Stimulated activated CD4-positive, alpha-beta T cell treated with anti-CD3 and anti-CD28 coated beads, Interleukin-12 subunit alpha, Interleukin-12 subunit beta, amount 100 ng/mL, for 48 hours (primary cell): ENCODE measurements around the gene CHRNB1.
"Not testable (repeated sequence)": the region's sequence is repeated elsewhere in the genome, so short reads cannot be mapped to it uniquely, and the experiment has no call there.

Experiments
- DNase-seq, 3 donors: peaks; one replicate each; pipeline ENCODE4 v3.0.0-alpha.2; 2020; ENCODE audit warnings: low read depth in 2 of 3, low spot score in 1 of 3

The CHRNB1 gene

GRCh38 chr17:7466318-7466638, 21.4 kb downstream of the CHRNB1 start:
- DNase-seq, result no peak

- DNase-seq, result no peak
Measured at GRCh38 chr17:7466639-7467341, 21.9 kb downstream of the CHRNB1 start.

- no peak for DNase-seq
Measured at GRCh38 chr17:7467498-7467897, 22.6 kb downstream of the CHRNB1 start.

- no peak for DNase-seq
Measured at GRCh38 chr17:7468290-7468689, 23.4 kb downstream of the CHRNB1 start.

- no peak for DNase-seq
Measured at GRCh38 chr17:7468804-7469389, 24.0 kb downstream of the CHRNB1 start.

- not testable (repeated sequence) for DNase-seq
Measured at GRCh38 chr17:7469843-7470242, 25.0 kb downstream of the CHRNB1 start.

- not testable (repeated sequence) for DNase-seq
Measured at GRCh38 chr17:7470457-7470973, 25.7 kb downstream of the CHRNB1 start.

- no peak for DNase-seq
Measured at GRCh38 chr17:7471729-7472128, 26.9 kb downstream of the CHRNB1 start.

GRCh38 chr17:7474767-7475166, 29.9 kb downstream of the CHRNB1 start:
- not testable (repeated sequence) for DNase-seq

- DNase-seq, result no peak
Measured at GRCh38 chr17:7475764-7476422, 31.0 kb downstream of the CHRNB1 start.

- no peak for DNase-seq
Measured at GRCh38 chr17:7476494-7476893, 31.6 kb downstream of the CHRNB1 start.

- no peak for DNase-seq
Measured at GRCh38 chr17:7476951-7477350, 32.1 kb downstream of the CHRNB1 start.

- no peak for DNase-seq
Measured at GRCh38 chr17:7477392-7478275, 32.8 kb downstream of the CHRNB1 start.

- DNase-seq, result peak in 1 of 3 donors; percentile 43
Measured at GRCh38 chr17:7478276-7479212, 33.7 kb downstream of the CHRNB1 start.

GRCh38 chr17:7479213-7480088, 34.6 kb downstream of the CHRNB1 start, which contains the start of gene ZBTB4:
TSS of gene ZBTB4 (minus strand) at chr17:7479631. CDS start at chr17:7466801, 12,830 bp downstream.
- no peak for DNase-seq

GRCh38 chr17:7480089-7480384, 35.2 kb downstream of the CHRNB1 start:
- no peak for DNase-seq

GRCh38 chr17:7481275-7481674, 36.4 kb downstream of the CHRNB1 start, which contains the start of gene SLC35G6:
TSS of gene SLC35G6 (plus strand) at chr17:7481446. CDS start at chr17:7481517, 71 bp downstream.
- DNase-seq, result not testable (repeated sequence)

GRCh38 chr17:7481842-7482741, 37.2 kb downstream of the CHRNB1 start:
- DNase-seq, result not testable (repeated sequence)
